NT2/D1 (cell line): Measurements from ENCODE around the gene LDB3.

ENCODE experiments used
- SUZ12 ChIP-seq: IDR thresholded peaks from 2 replicates; pipeline ENCODE4 v1.6.1; 2011; ENCODE audit not compliant: insufficient read length, insufficient read depth; ENCODE audit errors: extremely low read depth
- YY1 ChIP-seq: IDR thresholded peaks from 2 replicates; pipeline ENCODE4 v1.6.1; 2011; ENCODE audit not compliant: insufficient read length, insufficient read depth
- ZNF274 ChIP-seq: IDR thresholded peaks from 2 replicates; pipeline ENCODE4 v1.6.1; 2011; ENCODE audit warnings: mild to moderate bottlenecking, low read depth, low read length

- no peak for TF ChIP-seq YY1
- TF ChIP-seq ZNF274: no peak
- no peak for TF ChIP-seq SUZ12
These were observed 43.4 kb downstream of the LDB3 start for GRCh38 chr10:86711513-86712316.
